Panc1 (cell line): ENCODE results near the gene ZBTB20.

Source experiments
- CTCF ChIP-seq: fragments of 450-650 bp; IDR thresholded peaks from 2 replicates; pipeline ENCODE4 v1.5.1; 2017; ENCODE audit warnings: mild to moderate bottlenecking
- POLR2AphosphoS5 ChIP-seq: IDR thresholded peaks from 2 replicates; pipeline ENCODE4 v1.6.1; 2012; ENCODE audit warnings: mild to moderate bottlenecking, low read depth, low read length, moderate library complexity
- REST ChIP-seq, 2 experiments: IDR thresholded peaks; 2 replicates each; pipeline ENCODE4 v1.6.1; 2011 to 2012; ENCODE audit warnings: low read depth in 2 of 2, control low read depth in 1 of 2, low read length in 1 of 2, mild to moderate bottlenecking in 1 of 2, moderate library complexity in 1 of 2; ENCODE audit not compliant: insufficient read depth in 1 of 2
- TCF7L2 ChIP-seq: IDR thresholded peaks from 2 replicates; pipeline ENCODE4 v1.6.1; 2011; ENCODE audit warnings: mild to moderate bottlenecking, low read depth, low read length, inconsistent platforms

- no peak for TF ChIP-seq POLR2AphosphoS5
- TF ChIP-seq CTCF = no peak
- TF ChIP-seq TCF7L2 = no peak
- no peak for TF ChIP-seq REST (IDR thresholded peaks at IDR 0.05; ENCODE audit: insufficient read depth in 1 of 2, low read depth in 2 of 2, low read length in 1 of 2)
Observed at GRCh38 chr3:115162759-115163158, 15.7 kb upstream of the ZBTB20 start.
